HCT116 (cell line): Measurements from ENCODE around the gene DKK3.

Experiments used
- CTCF ChIP-seq, 3 experiments: fragments of 200-600 bp in 1 of 3; sonication (generic) in 1 of 3; IDR thresholded peaks in 2 of 3; conservative IDR thresholded peaks in 1 of 3; 2 replicates each; pipeline ENCODE4 v1.5.1; 2012 to 2017; ENCODE audit warnings: low read depth in 2 of 3, low read length in 2 of 3, antibody characterized with exemption in 1 of 3, borderline replicate concordance in 1 of 3, control low read depth in 1 of 3, mild to moderate bottlenecking in 1 of 3, mixed read lengths in 1 of 3, mixed run types in 1 of 3, moderate library complexity in 1 of 3; ENCODE audit not compliant: insufficient read depth in 1 of 3
- EZH2 ChIP-seq: fragments of 200-600 bp; sonication (generic); IDR thresholded peaks from 2 replicates; pipeline ENCODE4 v1.6.1; 2017; ENCODE audit warnings: antibody characterized with exemption, mixed run types
- EZH2phosphoT487 ChIP-seq: fragments of 200-600 bp; IDR thresholded peaks from 2 replicates; pipeline ENCODE4 v1.6.1; 2018; ENCODE audit warnings: antibody characterized with exemption, borderline replicate concordance
- JUND ChIP-seq: IDR thresholded peaks from 2 replicates; pipeline ENCODE4 v1.6.1; 2012
- POLR2A ChIP-seq: IDR thresholded peaks from 2 replicates; pipeline ENCODE4 v1.7.0; 2011; ENCODE audit warnings: borderline replicate concordance; ENCODE audit not compliant: insufficient read depth, insufficient read length; ENCODE audit errors: extremely low read depth
- SRF ChIP-seq: IDR thresholded peaks from 2 replicates; pipeline ENCODE4 v1.6.1; 2012; ENCODE audit warnings: low read depth
- TF ChIP-seq, protein P1 (sequence below): IDR thresholded peaks from 2 replicates; pipeline ENCODE4 v1.6.1; 2012; ENCODE audit warnings: low read depth

DNA sequence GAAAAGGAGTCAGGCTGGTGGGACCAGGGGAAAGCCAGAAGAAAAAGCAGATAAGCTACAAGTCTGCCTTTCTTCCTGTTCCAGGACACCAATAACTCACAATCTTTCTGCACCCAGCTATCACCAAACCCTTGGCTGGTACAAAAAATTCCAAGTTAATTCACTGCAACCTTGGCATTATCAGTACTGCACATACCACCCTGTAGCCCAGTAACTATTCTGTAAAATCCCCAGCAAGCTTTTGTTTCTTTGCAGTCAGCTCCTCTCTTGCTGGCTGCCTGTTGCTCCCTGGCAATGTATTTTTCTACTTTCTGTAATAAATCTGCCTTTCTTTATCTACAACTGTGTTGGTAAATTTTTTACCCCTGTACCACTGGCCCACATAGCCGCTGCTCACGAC lies 20.7 kb upstream of the DKK3 start:
- TF ChIP-seq JUND (no peak), SRF (no peak), EZH2 (no peak), CTCF (IDR thresholded peaks at IDR 0.05 in 2 of 3, conservative IDR thresholded peaks at IDR 0.05 in 1 of 3; ENCODE audit: borderline replicate concordance in 1 of 3, insufficient read depth in 1 of 3, low read depth in 2 of 3, low read length in 2 of 3) (no peak), EZH2phosphoT487 (no peak), POLR2A (no peak)
- TF ChIP-seq, protein P1, sequence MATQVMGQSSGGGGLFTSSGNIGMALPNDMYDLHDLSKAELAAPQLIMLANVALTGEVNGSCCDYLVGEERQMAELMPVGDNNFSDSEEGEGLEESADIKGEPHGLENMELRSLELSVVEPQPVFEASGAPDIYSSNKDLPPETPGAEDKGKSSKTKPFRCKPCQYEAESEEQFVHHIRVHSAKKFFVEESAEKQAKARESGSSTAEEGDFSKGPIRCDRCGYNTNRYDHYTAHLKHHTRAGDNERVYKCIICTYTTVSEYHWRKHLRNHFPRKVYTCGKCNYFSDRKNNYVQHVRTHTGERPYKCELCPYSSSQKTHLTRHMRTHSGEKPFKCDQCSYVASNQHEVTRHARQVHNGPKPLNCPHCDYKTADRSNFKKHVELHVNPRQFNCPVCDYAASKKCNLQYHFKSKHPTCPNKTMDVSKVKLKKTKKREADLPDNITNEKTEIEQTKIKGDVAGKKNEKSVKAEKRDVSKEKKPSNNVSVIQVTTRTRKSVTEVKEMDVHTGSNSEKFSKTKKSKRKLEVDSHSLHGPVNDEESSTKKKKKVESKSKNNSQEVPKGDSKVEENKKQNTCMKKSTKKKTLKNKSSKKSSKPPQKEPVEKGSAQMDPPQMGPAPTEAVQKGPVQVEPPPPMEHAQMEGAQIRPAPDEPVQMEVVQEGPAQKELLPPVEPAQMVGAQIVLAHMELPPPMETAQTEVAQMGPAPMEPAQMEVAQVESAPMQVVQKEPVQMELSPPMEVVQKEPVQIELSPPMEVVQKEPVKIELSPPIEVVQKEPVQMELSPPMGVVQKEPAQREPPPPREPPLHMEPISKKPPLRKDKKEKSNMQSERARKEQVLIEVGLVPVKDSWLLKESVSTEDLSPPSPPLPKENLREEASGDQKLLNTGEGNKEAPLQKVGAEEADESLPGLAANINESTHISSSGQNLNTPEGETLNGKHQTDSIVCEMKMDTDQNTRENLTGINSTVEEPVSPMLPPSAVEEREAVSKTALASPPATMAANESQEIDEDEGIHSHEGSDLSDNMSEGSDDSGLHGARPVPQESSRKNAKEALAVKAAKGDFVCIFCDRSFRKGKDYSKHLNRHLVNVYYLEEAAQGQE = no peak
